ENCODE measurements around the gene CCNL1. TPM values are rescaled to one million over a fixed set of nuclear protein-coding genes. Genes with fewer than 3 reads are reported as not detected.

The CCNL1 gene
- total RNA-seq, 1 experiment from 2014 or later, result 115 TPM

GRCh38 chr3:157132341-157132740, 27.6 kb downstream of the CCNL1 start:
- DNase-seq (ENCODE audit: low read depth, low spot score), result no peak
- in situ Hi-C loops (cut with HindIII; ENCODE audit: low pct_unique_long_range_greater_than_20kb, low sequenced_read_pairs), result no loop called here

- DNase-seq (ENCODE audit: low read depth, low spot score), result no peak
- in situ Hi-C loops (cut with HindIII; ENCODE audit: low pct_unique_long_range_greater_than_20kb, low sequenced_read_pairs), result no loop called here
These were observed 28.1 kb downstream of the CCNL1 start for GRCh38 chr3:157131861-157132260.

GRCh38 chr3:157130467-157131251, 29.3 kb downstream of the CCNL1 start:
- in situ Hi-C loops (cut with HindIII; ENCODE audit: low pct_unique_long_range_greater_than_20kb, low sequenced_read_pairs), result no loop called here
- peak; percentile 76 for DNase-seq (ENCODE audit: low read depth, low spot score)

- peak; percentile 90 for DNase-seq (ENCODE audit: low read depth, low spot score)
These were observed 30.0 kb downstream of the CCNL1 start for GRCh38 chr3:157129803-157130466.

GRCh38 chr3:157128771-157129681, 30.9 kb downstream of the CCNL1 start:
- in situ Hi-C loops (cut with HindIII; ENCODE audit: low pct_unique_long_range_greater_than_20kb, low sequenced_read_pairs), result no loop called here
- peak; percentile 45 for DNase-seq (ENCODE audit: low read depth, low spot score)

More at GRCh38 chr3:157129803-157130466, 30.0 kb downstream of the CCNL1 start:
- in situ Hi-C loops (cut with HindIII; ENCODE audit: low pct_unique_long_range_greater_than_20kb, low sequenced_read_pairs), result no loop called here

GRCh38 chr3:157127831-157128767, 31.8 kb downstream of the CCNL1 start:
- peak; percentile 57 for DNase-seq (ENCODE audit: low read depth, low spot score)
- in situ Hi-C loops (cut with HindIII; ENCODE audit: low pct_unique_long_range_greater_than_20kb, low sequenced_read_pairs), result no loop called here

- in situ Hi-C loops (cut with HindIII; ENCODE audit: low pct_unique_long_range_greater_than_20kb, low sequenced_read_pairs), result no loop called here
- no peak for DNase-seq (ENCODE audit: low read depth, low spot score)
These were observed 32.7 kb downstream of the CCNL1 start for GRCh38 chr3:157127268-157127667.

GRCh38 chr3:157126365-157126764, 33.6 kb downstream of the CCNL1 start:
- no peak for DNase-seq (ENCODE audit: low read depth, low spot score)
- in situ Hi-C loops (cut with HindIII; ENCODE audit: low pct_unique_long_range_greater_than_20kb, low sequenced_read_pairs), result no loop called here

GRCh38 chr3:157125101-157125500, 34.8 kb downstream of the CCNL1 start:
- in situ Hi-C loops (cut with HindIII; ENCODE audit: low pct_unique_long_range_greater_than_20kb, low sequenced_read_pairs), result no loop called here
- DNase-seq (ENCODE audit: low read depth, low spot score), result peak; percentile 35

- DNase-seq (ENCODE audit: low read depth, low spot score), result no peak
- in situ Hi-C loops (cut with HindIII; ENCODE audit: low pct_unique_long_range_greater_than_20kb, low sequenced_read_pairs), result no loop called here
These were observed 36.3 kb downstream of the CCNL1 start for GRCh38 chr3:157123621-157124020.

GRCh38 chr3:157122832-157123427, 37.0 kb downstream of the CCNL1 start:
- in situ Hi-C loops (cut with HindIII; ENCODE audit: low pct_unique_long_range_greater_than_20kb, low sequenced_read_pairs), result no loop called here
- DNase-seq (ENCODE audit: low read depth, low spot score), result no peak

GRCh38 chr3:157122116-157122515, 37.8 kb downstream of the CCNL1 start:
- DNase-seq (ENCODE audit: low read depth, low spot score), result no peak
- in situ Hi-C loops (cut with HindIII; ENCODE audit: low pct_unique_long_range_greater_than_20kb, low sequenced_read_pairs), result no loop called here

- in situ Hi-C loops (cut with HindIII; ENCODE audit: low pct_unique_long_range_greater_than_20kb, low sequenced_read_pairs), result no loop called here
- DNase-seq (ENCODE audit: low read depth, low spot score), result no peak
These were observed 38.4 kb downstream of the CCNL1 start for GRCh38 chr3:157121522-157121921.

GRCh38 chr3:157120071-157120892, 39.7 kb downstream of the CCNL1 start:
- in situ Hi-C loops (cut with HindIII; ENCODE audit: low pct_unique_long_range_greater_than_20kb, low sequenced_read_pairs), result no loop called here
- no peak for DNase-seq (ENCODE audit: low read depth, low spot score)

GRCh38 chr3:157119369-157119951, 40.5 kb downstream of the CCNL1 start:
- no peak for DNase-seq (ENCODE audit: low read depth, low spot score)
- in situ Hi-C loops (cut with HindIII; ENCODE audit: low pct_unique_long_range_greater_than_20kb, low sequenced_read_pairs), result no loop called here

Measured in SK-MEL-5 (cell line).